Gastrocnemius medialis (tissue), 4 donors: ENCODE data around the gene BMP3. TPM values are rescaled to one million over a fixed set of nuclear protein-coding genes. Genes with fewer than 3 reads are reported as not detected.

Source experiments
- ATAC-seq, 2 donors: fragments of 150-250 bp; one replicate each; pipeline ENCODE4 v1.9.1; 2016
- DNase-seq, 2 donors: peaks; one replicate each; pipeline ENCODE4 v3.0.0-alpha.2; 2019
- H3K27ac ChIP-seq, 4 donors: fragments of 200-600 bp; sonication (generic); 1 replicate in 1 of 4; 2 replicates in 3 of 4; pipeline ENCODE4 v1.5.1; 2016 to 2018; ENCODE audit warnings: mild to moderate bottlenecking in 2 of 4, moderate library complexity in 1 of 4
- H3K27me3 ChIP-seq, 3 donors: fragments of 200-600 bp; sonication (generic) in 2 of 3; 1 replicate in 1 of 3; 2 replicates in 2 of 3; pipeline versions ENCODE4 v1.5.1 to v1.6.0; 2016 to 2019; ENCODE audit warnings: mild to moderate bottlenecking in 1 of 3, moderate library complexity in 1 of 3
- H3K36me3 ChIP-seq, 2 donors: fragments of 200-600 bp; sonication (generic) in 1 of 2; one replicate each; pipeline ENCODE4 v1.5.1; 2017 to 2018
- H3K4me1 ChIP-seq, 2 donors: fragments of 200-600 bp; sonication (generic) in 1 of 2; one replicate each; pipeline ENCODE4 v1.5.1; 2016 to 2017; ENCODE audit warnings: mild to moderate bottlenecking in 2 of 2
- H3K4me3 ChIP-seq, 4 donors: fragments of 200-600 bp; sonication (generic) in 3 of 4; 1 replicate in 1 of 4; 2 replicates in 3 of 4; pipeline ENCODE4 v1.5.1; 2016 to 2019; ENCODE audit warnings: mild to moderate bottlenecking in 2 of 4
- H3K9me3 ChIP-seq, 3 donors: fragments of 200-600 bp; sonication (generic) in 2 of 3; 1 replicate in 1 of 3; 2 replicates in 2 of 3; pipeline ENCODE4 v1.5.1; 2016 to 2019
- POLR2A ChIP-seq, 2 donors: fragments of 450-650 bp; IDR thresholded peaks; one replicate each; pipeline ENCODE4 v1.6.1; 2017; ENCODE audit warnings: antibody characterized with exemption in 2 of 2, mild to moderate bottlenecking in 2 of 2, moderate library complexity in 2 of 2
- in situ Hi-C, 4 donors: fragments of 200-750 bp; cut with MboI; loops; one replicate each; pipeline versions ENCODE4 v1.15.0 to v1.8.0; 2017; ENCODE audit warnings: low sequenced_read_pairs in 4 of 4
- intact Hi-C: fragments of 100-400 bp; cut with DNase I; formaldehyde crosslinking; loops from one replicate; pipeline ENCODE4 v1.15.1; 2023; ENCODE audit warnings: low total_unique reads
- total RNA-seq, 4 donors: library from RNA; depleted of rRNA; stranded (reverse); fragments of >200 nt; gene quantifications; one replicate each; pipeline versions ENCODE4 v1.1.0 to v1.2.3, GENCODE V29; 2016
- TF ChIP-seq, protein P1 (sequence below), 5 experiments: fragments of 450-650 bp in 3 of 5; fragments of 200-600 bp in 2 of 5; sonication (generic) in 2 of 5; IDR thresholded peaks in 4 of 5; conservative IDR thresholded peaks in 1 of 5; 1 replicate in 4 of 5; 2 replicates in 1 of 5; pipeline ENCODE4 v1.5.1; 2016 to 2019; ENCODE audit warnings: antibody characterized with exemption in 5 of 5, mild to moderate bottlenecking in 3 of 5, moderate library complexity in 3 of 5

Gene BMP3
- total RNA-seq, 4 donors from 2014 or later: 0.11 to 0.51 (median 0.20) TPM

DNA sequence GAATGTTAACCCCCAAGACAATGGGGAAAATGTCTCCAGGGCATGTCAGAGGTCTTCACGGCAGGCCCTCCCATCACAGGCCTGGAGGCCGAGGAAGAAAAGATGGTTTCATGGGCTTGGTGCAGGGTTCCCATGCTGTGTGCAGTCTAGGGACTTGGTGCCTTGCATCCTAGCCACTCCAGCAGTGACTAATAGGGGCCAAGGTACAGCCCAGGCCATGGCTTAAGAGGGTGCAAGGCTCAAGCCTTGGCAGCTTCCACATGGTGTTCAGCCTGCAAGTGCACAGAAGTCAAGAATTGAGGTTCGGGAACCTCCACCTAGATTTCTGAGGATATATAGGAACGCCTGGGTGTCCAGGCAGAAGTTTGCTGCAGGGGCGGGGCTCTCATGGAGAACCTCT, 50.6 kb downstream of the BMP3 start:
- Histone ChIP-seq H3K27ac (no peak overlapping the region), H3K27me3 (no peaks in the 10 kb centered on the region), H3K36me3 (no peaks in the 10 kb centered on the region), H3K4me1 (no peaks in the 10 kb centered on the region), H3K9me3 (no peaks in the 10 kb centered on the region), H3K4me3 (no peak overlapping the region)
- no peak for ATAC-seq
- no peak for DNase-seq
- in situ Hi-C loops: no loop called here
- intact Hi-C loops: no loop called here
- TF ChIP-seq, protein P1, sequence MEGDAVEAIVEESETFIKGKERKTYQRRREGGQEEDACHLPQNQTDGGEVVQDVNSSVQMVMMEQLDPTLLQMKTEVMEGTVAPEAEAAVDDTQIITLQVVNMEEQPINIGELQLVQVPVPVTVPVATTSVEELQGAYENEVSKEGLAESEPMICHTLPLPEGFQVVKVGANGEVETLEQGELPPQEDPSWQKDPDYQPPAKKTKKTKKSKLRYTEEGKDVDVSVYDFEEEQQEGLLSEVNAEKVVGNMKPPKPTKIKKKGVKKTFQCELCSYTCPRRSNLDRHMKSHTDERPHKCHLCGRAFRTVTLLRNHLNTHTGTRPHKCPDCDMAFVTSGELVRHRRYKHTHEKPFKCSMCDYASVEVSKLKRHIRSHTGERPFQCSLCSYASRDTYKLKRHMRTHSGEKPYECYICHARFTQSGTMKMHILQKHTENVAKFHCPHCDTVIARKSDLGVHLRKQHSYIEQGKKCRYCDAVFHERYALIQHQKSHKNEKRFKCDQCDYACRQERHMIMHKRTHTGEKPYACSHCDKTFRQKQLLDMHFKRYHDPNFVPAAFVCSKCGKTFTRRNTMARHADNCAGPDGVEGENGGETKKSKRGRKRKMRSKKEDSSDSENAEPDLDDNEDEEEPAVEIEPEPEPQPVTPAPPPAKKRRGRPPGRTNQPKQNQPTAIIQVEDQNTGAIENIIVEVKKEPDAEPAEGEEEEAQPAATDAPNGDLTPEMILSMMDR (IDR thresholded peaks at IDR 0.05 in 4 of 5, conservative IDR thresholded peaks at IDR 0.05 in 1 of 5): no peak
- no peak for TF ChIP-seq POLR2A (IDR thresholded peaks at IDR 0.05)

DNA sequence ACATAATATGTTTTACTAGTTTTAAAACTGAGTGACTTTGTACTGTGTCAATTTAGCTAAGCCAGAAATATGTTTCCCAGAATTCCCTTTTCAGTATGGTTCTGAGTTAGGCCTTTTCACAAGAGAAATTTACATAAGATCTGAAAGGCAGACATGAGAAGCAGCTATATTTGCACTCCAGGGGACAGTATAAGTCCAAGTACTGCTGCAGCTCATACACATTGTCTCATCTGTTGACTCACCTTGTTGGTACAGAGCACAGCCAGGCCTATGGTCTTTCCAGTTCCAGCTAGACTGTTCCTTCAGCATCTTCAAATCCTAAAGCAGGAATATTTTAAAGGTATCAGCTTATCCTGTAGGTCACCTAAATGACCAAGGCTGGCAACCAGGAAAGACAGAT, 53.5 kb downstream of the BMP3 start:
- no peaks in the 10 kb centered on the region for H3K4me1 ChIP-seq
- H3K36me3 ChIP-seq: no peaks in the 10 kb centered on the region
- intact Hi-C loops: no loop called here
- H3K27ac ChIP-seq: no peak overlapping the region
- no peak for ATAC-seq
- TF ChIP-seq POLR2A (IDR thresholded peaks at IDR 0.05): no peak
- TF ChIP-seq, protein P1 (IDR thresholded peaks at IDR 0.05 in 4 of 5, conservative IDR thresholded peaks at IDR 0.05 in 1 of 5): no peak
- no peaks in the 10 kb centered on the region for H3K9me3 ChIP-seq
- in situ Hi-C loops: no loop called here
- no peak for DNase-seq
- H3K27me3 ChIP-seq: no peaks in the 10 kb centered on the region
- no peak overlapping the region for H3K4me3 ChIP-seq

DNA sequence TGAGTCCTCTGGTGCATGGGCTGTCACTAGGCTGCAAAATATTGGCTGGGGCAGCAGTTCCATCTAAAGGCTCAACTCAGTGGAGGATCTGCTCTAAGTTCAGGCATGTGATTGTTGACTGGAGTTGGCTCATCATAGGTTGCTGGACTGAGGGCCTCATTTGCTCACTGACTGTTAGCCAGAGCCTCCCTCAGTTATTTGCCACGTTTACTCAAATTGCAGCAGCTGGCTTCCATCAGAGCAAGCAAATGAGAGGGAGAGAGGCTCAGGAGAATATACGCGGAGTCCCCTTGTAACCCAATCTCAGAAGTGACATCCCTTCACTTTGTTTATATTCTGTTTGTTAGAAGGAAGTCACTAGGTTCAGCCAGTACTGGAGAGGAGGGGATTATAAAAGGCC, 54.1 kb downstream of the BMP3 start:
- intact Hi-C loops (no loop called here), in situ Hi-C loops (no loop called here)
- no peak for ATAC-seq

DNA sequence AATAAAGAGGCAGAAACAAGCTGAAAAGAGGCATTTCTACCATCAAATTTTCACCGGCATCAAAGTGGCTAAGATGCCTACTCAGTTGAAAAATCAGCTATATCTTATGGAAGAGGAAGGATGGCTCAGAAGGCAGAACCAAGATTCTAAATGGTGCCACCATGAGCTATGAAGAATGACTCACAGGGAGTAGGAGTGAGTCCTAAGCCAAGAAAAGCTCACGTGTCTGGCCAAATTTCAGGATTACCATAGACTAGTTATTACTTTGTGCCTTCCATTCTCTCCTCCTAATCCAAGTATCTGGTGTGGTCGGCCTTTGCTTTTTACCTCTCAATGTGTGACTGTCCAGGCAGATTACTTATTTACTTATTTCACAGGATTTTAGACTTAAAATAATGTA, 54.8 kb downstream of the BMP3 start:
- in situ Hi-C loops: no loop called here
- H3K9me3 ChIP-seq: no peaks in the 10 kb centered on the region
- H3K4me3 ChIP-seq: no peak overlapping the region
- no peak overlapping the region for H3K27ac ChIP-seq
- DNase-seq (no peak), ATAC-seq (no peak)
- H3K27me3 ChIP-seq: no peaks in the 10 kb centered on the region
- TF ChIP-seq, protein P1 (IDR thresholded peaks at IDR 0.05 in 4 of 5, conservative IDR thresholded peaks at IDR 0.05 in 1 of 5): no peak
- TF ChIP-seq POLR2A (IDR thresholded peaks at IDR 0.05): no peak
- no peaks in the 10 kb centered on the region for H3K36me3 ChIP-seq
- intact Hi-C loops: no loop called here
- no peaks in the 10 kb centered on the region for H3K4me1 ChIP-seq

More for the DNA sequence above, 54.1 kb downstream of the BMP3 start:
- Histone ChIP-seq H3K27me3 (no peaks in the 10 kb centered on the region), H3K4me3 (no peak overlapping the region), H3K36me3 (no peaks in the 10 kb centered on the region), H3K9me3 (no peaks in the 10 kb centered on the region), H3K27ac (no peak overlapping the region), H3K4me1 (no peaks in the 10 kb centered on the region)
- DNase-seq: no peak
- no peak for TF ChIP-seq POLR2A (IDR thresholded peaks at IDR 0.05)
- TF ChIP-seq, protein P1 (IDR thresholded peaks at IDR 0.05 in 4 of 5, conservative IDR thresholded peaks at IDR 0.05 in 1 of 5): no peak

DNA sequence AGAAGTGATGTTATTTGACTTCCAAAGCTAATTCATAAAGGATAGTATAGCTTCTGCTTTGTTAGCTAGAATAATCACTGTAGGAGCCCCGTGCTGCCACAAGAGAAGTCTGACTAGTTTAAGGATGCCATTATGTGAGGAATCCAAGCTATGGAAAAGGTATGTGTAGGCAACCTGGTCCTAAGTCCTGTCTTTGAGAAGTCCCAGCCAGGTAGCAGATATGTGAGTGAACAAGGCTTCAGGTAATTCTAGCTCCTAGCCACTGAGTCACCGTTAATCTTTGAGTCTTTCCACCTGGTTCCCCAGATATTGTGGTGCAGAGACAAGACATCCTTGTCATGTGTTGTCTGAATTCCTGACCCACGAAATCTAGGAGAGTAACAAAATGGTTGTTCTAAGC, 55.5 kb downstream of the BMP3 start:
- H3K27me3 ChIP-seq: no peaks in the 10 kb centered on the region
- no peak for DNase-seq
- H3K27ac ChIP-seq: no peak overlapping the region
- ATAC-seq: no peak
- H3K4me3 ChIP-seq: no peak overlapping the region
- no peaks in the 10 kb centered on the region for H3K4me1 ChIP-seq
- H3K9me3 ChIP-seq: no peaks in the 10 kb centered on the region
- H3K36me3 ChIP-seq: no peaks in the 10 kb centered on the region
- intact Hi-C loops: no loop called here
- in situ Hi-C loops: no loop called here
- TF ChIP-seq POLR2A (IDR thresholded peaks at IDR 0.05): no peak
- TF ChIP-seq, protein P1 (IDR thresholded peaks at IDR 0.05 in 4 of 5, conservative IDR thresholded peaks at IDR 0.05 in 1 of 5): no peak
